Pulmonary artery endothelial cell (primary cell): ENCODE results near the gene SPACA6. TPM values are rescaled to one million over a fixed set of nuclear protein-coding genes. Genes with fewer than 3 reads are reported as not detected.

Experiments used
- DNase-seq: peaks from one replicate; pipeline ENCODE4 v3.0.0-alpha.2; 2011; ENCODE audit warnings: low read depth, low spot score
- total RNA-seq: library from RNA; depleted of rRNA; stranded (reverse); fragments of >200 nt; gene quantifications from 2 replicates; pipeline ENCODE4 v1.2.3, GENCODE V29; 2014

The SPACA6 gene
- total RNA-seq, 1 donor from 2014 or later = 5.1 TPM

GRCh38 chr19:51703575-51704515 is 10.7 kb downstream of the SPACA6 start:
- DNase-seq = peak; percentile 63

- DNase-seq = no peak
Measured at GRCh38 chr19:51704626-51705025, 11.5 kb downstream of the SPACA6 start.

GRCh38 chr19:51706296-51706695 is 13.2 kb downstream of the SPACA6 start:
- no peak for DNase-seq

GRCh38 chr19:51706885-51707284 is 13.8 kb downstream of the SPACA6 start:
- no peak for DNase-seq

GRCh38 chr19:51708811-51709210 is 15.7 kb downstream of the SPACA6 start:
- no peak for DNase-seq

GRCh38 chr19:51709575-51709974 is 16.4 kb downstream of the SPACA6 start:
- no peak for DNase-seq

GRCh38 chr19:51710163-51710562 is 17.0 kb downstream of the SPACA6 start:
- no peak for DNase-seq

- DNase-seq = no peak
Measured at GRCh38 chr19:51711702-51712101, 18.6 kb downstream of the SPACA6 start.

- DNase-seq = no peak
Measured at GRCh38 chr19:51712461-51713081, 19.4 kb downstream of the SPACA6 start.

GRCh38 chr19:51713319-51714285 is 20.5 kb downstream of the SPACA6 start:
- DNase-seq = no peak

- no peak for DNase-seq
Measured at GRCh38 chr19:51714848-51715247, 21.7 kb downstream of the SPACA6 start.

GRCh38 chr19:51715850-51716249 is 22.7 kb downstream of the SPACA6 start:
- no peak for DNase-seq

GRCh38 chr19:51716925-51717324 is 23.8 kb downstream of the SPACA6 start:
- no peak for DNase-seq

GRCh38 chr19:51719251-51719988 is 26.3 kb downstream of the SPACA6 start:
- DNase-seq = no peak

- no peak for DNase-seq
Measured at GRCh38 chr19:51721905-51722304, 28.8 kb downstream of the SPACA6 start.

- DNase-seq = no peak
Measured at GRCh38 chr19:51722492-51722891, 29.4 kb downstream of the SPACA6 start.

- DNase-seq = no peak
Measured at GRCh38 chr19:51724543-51724942, 31.4 kb downstream of the SPACA6 start.

- no peak for DNase-seq
Measured at GRCh38 chr19:51726049-51726448, 32.9 kb downstream of the SPACA6 start.

GRCh38 chr19:51727349-51727880 is 34.3 kb downstream of the SPACA6 start:
- no peak for DNase-seq

- no peak for DNase-seq
Measured at GRCh38 chr19:51729781-51730180, 36.7 kb downstream of the SPACA6 start.
